IMR-90 (cell line): ENCODE measurements around the gene RHOB. TPM values are rescaled to one million over a fixed set of nuclear protein-coding genes. Genes with fewer than 3 reads are reported as not detected.

ENCODE experiments used
- ATAC-seq: fragments of 200-7000 bp; cut with Tn5 transposase; 2 replicates; pipeline ENCODE4 v1.9.1; 2020; ENCODE audit warnings: low read depth, mild to moderate bottlenecking, moderate library complexity
- BruUV-seq: library from RNA; stranded (reverse); fragments of 400-500 nt; replicated peaks from 2 replicates; lab custom pipeline; 2021; lab: Mats Ljungman, UMichigan
- CTCF ChIA-PET: fragments of 300-600 bp; formaldehyde crosslinking; extraction: SDS; loops from one replicate; lab custom pipeline; 2021; ENCODE audit warnings: antibody characterized with exemption; lab: Yijun Ruan, JAX
- POLR2A ChIA-PET: fragments of 300-600 bp; sonication (Branson Sonifier 250); formaldehyde crosslinking; loops from one replicate; lab custom pipeline; 2022; ENCODE audit warnings: antibody characterized with exemption; ENCODE audit not compliant: unreplicated experiment; lab: Charles Lee
- DNase-seq: peaks from one replicate; pipeline ENCODE4 v3.0.0; 2013
- H2AFZ ChIP-seq: replicated peaks from 2 replicates; pipeline ENCODE3; 2013; ENCODE audit warnings: low read length, mild to moderate bottlenecking; ENCODE audit not compliant: poor library complexity
- H2AK5ac ChIP-seq: 2 replicates; pipeline ENCODE4 v1.6.1; 2013; ENCODE audit warnings: low read depth, low read length, inconsistent platforms
- H2AK9ac ChIP-seq: replicated peaks from 2 replicates; pipeline ENCODE3; 2013; ENCODE audit warnings: mild to moderate bottlenecking, low read depth, low read length, moderate library complexity; ENCODE audit not compliant: poor library complexity
- H2BK120ac ChIP-seq: 2 replicates; pipeline ENCODE4 v1.6.1; 2013; ENCODE audit warnings: low read depth, low read length, inconsistent platforms
- H2BK15ac ChIP-seq: 3 replicates; pipeline ENCODE4 v1.6.1; 2013; ENCODE audit warnings: low read depth, low read length, inconsistent platforms
- H2BK20ac ChIP-seq: 2 replicates; pipeline ENCODE4 v1.6.1; 2013; ENCODE audit warnings: low read depth, mild to moderate bottlenecking, inconsistent platforms, low read length, moderate library complexity
- H2BK5ac ChIP-seq: 2 replicates; pipeline ENCODE4 v1.6.1; 2013; ENCODE audit warnings: mild to moderate bottlenecking, low read depth, low read length, inconsistent platforms; ENCODE audit not compliant: poor library complexity, severe bottlenecking
- H3K14ac ChIP-seq: replicated peaks from 2 replicates; pipeline ENCODE4 v1.6.1; 2013; ENCODE audit warnings: low read depth, low read length, inconsistent platforms
- H3K18ac ChIP-seq: 2 replicates; pipeline ENCODE4 v1.6.1; 2013; ENCODE audit warnings: low read depth, low read length, control low read depth
- H3K23ac ChIP-seq: 2 replicates; pipeline ENCODE4 v1.6.1; 2013; ENCODE audit warnings: low read depth, low read length, inconsistent platforms
- H3K27ac ChIP-seq: 2 replicates; pipeline ENCODE4 v1.5.1; 2013; ENCODE audit warnings: mild to moderate bottlenecking, control low read depth, low read length; ENCODE audit not compliant: insufficient read depth
- H3K27me3 ChIP-seq: 2 replicates; pipeline ENCODE4 v1.6.1; 2013; ENCODE audit warnings: low read length; ENCODE audit not compliant: control insufficient read depth, insufficient read depth
- H3K36me3 ChIP-seq: 2 replicates; pipeline ENCODE4 v1.6.1; 2013; ENCODE audit warnings: low read length, mixed read lengths; ENCODE audit not compliant: control insufficient read depth, insufficient read depth
- H3K4ac ChIP-seq: 2 replicates; pipeline ENCODE4 v1.6.1; 2013; ENCODE audit warnings: low read depth, low read length, inconsistent platforms
- H3K4me1 ChIP-seq: 2 replicates; pipeline ENCODE4 v1.6.1; 2013; ENCODE audit warnings: low read length, mixed read lengths; ENCODE audit not compliant: control insufficient read depth, insufficient read depth
- H3K4me2 ChIP-seq: 2 replicates; pipeline ENCODE4 v1.6.1; 2013; ENCODE audit warnings: low read depth, mild to moderate bottlenecking, control low read depth, low read length, moderate library complexity
- H3K4me3 ChIP-seq: 2 replicates; pipeline ENCODE4 v1.5.1; 2013; ENCODE audit warnings: low read depth, mild to moderate bottlenecking, control low read depth, low read length, moderate library complexity; ENCODE audit not compliant: insufficient read depth
- H3K56ac ChIP-seq: 2 replicates; pipeline ENCODE4 v1.6.1; 2013; ENCODE audit warnings: low read length, inconsistent platforms; ENCODE audit not compliant: insufficient read depth; ENCODE audit errors: extremely low read depth
- H3K79me1 ChIP-seq, 2 experiments: 2 replicates each; pipeline ENCODE4 v1.6.1; 2013; ENCODE audit warnings: low read length in 2 of 2, inconsistent platforms in 1 of 2, low read depth in 1 of 2
- H3K9ac ChIP-seq: 2 replicates; pipeline ENCODE4 v1.6.1; 2013; ENCODE audit warnings: low read depth, low read length, control low read depth
- H3K9me1 ChIP-seq: 2 replicates; pipeline ENCODE4 v1.6.1; 2013; ENCODE audit warnings: low read length, inconsistent platforms; ENCODE audit not compliant: insufficient read depth
- H3K9me3 ChIP-seq: 2 replicates; pipeline ENCODE4 v1.6.1; 2013; ENCODE audit warnings: low read length; ENCODE audit not compliant: control insufficient read depth, insufficient read depth
- H4K20me1 ChIP-seq: 2 replicates; pipeline ENCODE4 v1.6.1; 2013; ENCODE audit warnings: low read length, inconsistent platforms; ENCODE audit not compliant: insufficient read depth
- H4K5ac ChIP-seq: 2 replicates; pipeline ENCODE4 v1.6.1; 2013; ENCODE audit warnings: mild to moderate bottlenecking, low read depth, low read length, control low read depth
- H4K8ac ChIP-seq, 2 experiments: 2 replicates each; pipeline ENCODE4 v1.6.1; 2013; ENCODE audit warnings: low read depth in 2 of 2, low read length in 2 of 2, control low read depth in 1 of 2, inconsistent platforms in 1 of 2
- H4K91ac ChIP-seq: 2 replicates; pipeline ENCODE4 v1.6.1; 2013; ENCODE audit warnings: low read depth, low read length, inconsistent platforms; ENCODE audit not compliant: insufficient read depth
- BHLHE40 ChIP-seq: fragments of 150-350 bp; IDR thresholded peaks from 2 replicates; pipeline ENCODE4 v1.6.1; 2016; ENCODE audit warnings: mild to moderate bottlenecking, low read depth, low read length
- CEBPB ChIP-seq: IDR thresholded peaks from 2 replicates; pipeline ENCODE4 v1.6.1; 2012; ENCODE audit warnings: low read depth, low read length, improper control_type of control experiment
- CHD1 ChIP-seq: IDR thresholded peaks from 2 replicates; pipeline ENCODE4 v1.6.1; 2012; ENCODE audit warnings: low read depth, low read length, improper control_type of control experiment
- CTCF ChIP-seq: conservative IDR thresholded peaks from 2 replicates; pipeline ENCODE4 v1.5.1; 2012; ENCODE audit warnings: mild to moderate bottlenecking, low read depth, low read length, improper control_type of control experiment
- ELK1 ChIP-seq: fragments of 150-350 bp; IDR thresholded peaks from 2 replicates; pipeline ENCODE4 v1.6.1; 2016; ENCODE audit warnings: low read depth, mild to moderate bottlenecking, low read length, moderate library complexity, borderline replicate concordance
- FOS ChIP-seq: fragments of 150-350 bp; IDR thresholded peaks from 2 replicates; pipeline ENCODE4 v1.6.1; 2016; ENCODE audit warnings: low read depth, low read length
- MAFK ChIP-seq: IDR thresholded peaks from 2 replicates; pipeline ENCODE4 v1.6.1; 2012; ENCODE audit warnings: low read depth, low read length, improper control_type of control experiment
- MAZ ChIP-seq: IDR thresholded peaks from 2 replicates; pipeline ENCODE4 v1.6.1; 2012; ENCODE audit warnings: low read depth, mild to moderate bottlenecking, low read length, improper control_type of control experiment, moderate library complexity, borderline replicate concordance
- MXI1 ChIP-seq: IDR thresholded peaks from 2 replicates; pipeline ENCODE4 v1.6.1; 2012; ENCODE audit warnings: low read depth, mild to moderate bottlenecking, low read length, moderate library complexity, borderline replicate concordance
- NFE2L2 ChIP-seq: fragments of 150-350 bp; IDR thresholded peaks from 2 replicates; pipeline ENCODE4 v1.6.1; 2016; ENCODE audit warnings: low read depth, mild to moderate bottlenecking, low read length
- POLR2A ChIP-seq: IDR thresholded peaks from 2 replicates; pipeline ENCODE4 v1.6.1; 2012; ENCODE audit warnings: mild to moderate bottlenecking, low read depth, low read length
- RAD21 ChIP-seq: IDR thresholded peaks from 2 replicates; pipeline ENCODE4 v1.6.1; 2012; ENCODE audit warnings: low read length, improper control_type of control experiment
- RCOR1 ChIP-seq: IDR thresholded peaks from 2 replicates; pipeline ENCODE4 v1.6.1; 2012; ENCODE audit warnings: mild to moderate bottlenecking, low read length, improper control_type of control experiment; ENCODE audit not compliant: insufficient replicate concordance
- RFX5 ChIP-seq: IDR thresholded peaks from 2 replicates; pipeline ENCODE4 v1.8.0; 2012; ENCODE audit warnings: low read depth, mild to moderate bottlenecking, low read length, moderate library complexity
- SMC3 ChIP-seq: fragments of 150-350 bp; IDR thresholded peaks from 2 replicates; pipeline ENCODE4 v1.6.1; 2016; ENCODE audit warnings: low read depth, mild to moderate bottlenecking, antibody characterized with exemption, low read length, moderate library complexity
- USF2 ChIP-seq: fragments of 150-350 bp; IDR thresholded peaks from 2 replicates; pipeline ENCODE4 v1.6.1; 2017; ENCODE audit warnings: mild to moderate bottlenecking, antibody characterized with exemption, low read length, low read depth
- WGBS, 2 experiments: methylation state at CpG; one replicate each; pipeline versions ENCODE4 v1.1.5 to v1.1.7; 2013; ENCODE audit warnings: missing lambda C conversion rate in 2 of 2; ENCODE audit not compliant: insufficient read length in 1 of 2; ENCODE audit errors: extremely low coverage in 2 of 2; 5-methylcytosine and 5-hydroxymethylcytosine counted together
- dilution Hi-C: fragments of 300-500 bp; cut with HindIII; formaldehyde crosslinking; loops from one replicate; pipeline ENCODE4 v1.14.3; 2018; ENCODE audit warnings: low sequenced_read_pairs; ENCODE audit not compliant: unreplicated experiment
- in situ Hi-C: fragments of 300-500 bp; cut with MboI; formaldehyde crosslinking; loops from 3 replicates; pipeline ENCODE4 v1.14.3; 2019; ENCODE audit warnings: low sequenced_read_pairs, inconsistent platforms, mixed read lengths
- intact Hi-C: fragments of 100-400 bp; cut with micrococcal nuclease; formaldehyde crosslinking; loops from 2 replicates; pipeline ENCODE4 v1.10.0; 2022
- polyA plus RNA-seq, 3 experiments: library from polyadenylated mRNA; depleted of rRNA; stranded (reverse); fragments of >200 nt; gene quantifications; 2 replicates each; pipeline ENCODE4 v1.2.3, GENCODE V29; 2012; ENCODE audit warnings: low replicate concordance in 1 of 3
- total RNA-seq: library from RNA; depleted of rRNA; stranded (reverse); fragments of >200 nt; gene quantifications from 2 replicates; pipeline ENCODE4 v1.2.3, GENCODE V29; 2012

Gene RHOB
- total and polyA plus RNA-seq, 2 of the 4 experiments (the other 2 are of a cell fraction) = 112 to 149 TPM

- Histone ChIP-seq H4K8ac (no peak overlapping the region), H3K56ac (no peak overlapping the region), H3K9ac (no peak overlapping the region), H3K18ac (no peak overlapping the region), H2AFZ (no peak overlapping the region), H3K4me2 (no peak overlapping the region), H2AK9ac (no peak overlapping the region), H3K23ac (no peak overlapping the region), H2AK5ac (no peak overlapping the region), H2BK5ac (no peak overlapping the region), H3K36me3 (no peaks in the 10 kb centered on the region), H3K4me1 (no peaks in the 10 kb centered on the region), H4K5ac (no peak overlapping the region), H2BK120ac (no peak overlapping the region), H3K9me1 (no peaks in the 10 kb centered on the region), H3K9me3 (no peaks in the 10 kb centered on the region), H3K27ac (no peak overlapping the region), H3K79me1 (no peaks in the 10 kb centered on the region), H3K27me3 (peaks cover 8% of the 10 kb centered on the region; the same call in 1 of the 2 replicates), H2BK15ac (no peak overlapping the region), H2BK20ac (no peak overlapping the region), H4K20me1 (no peaks in the 10 kb centered on the region), H3K14ac (no peak overlapping the region), H3K4ac (no peak overlapping the region), H4K91ac (no peak overlapping the region), H3K4me3 (no peak overlapping the region)
- WGBS, 2 experiments = 88% methylated on average over 2 of the region's 4 CpGs; no CpG with 5 or more reads in 1 of the 2 experiments
- dilution Hi-C loops = no loop called here
- ChIA-PET POLR2A (interaction anchor here (0.7 kb wide), 1 partner anchor 1491 kb away, joined by 3 read pairs; no protein-coding TSS in a partner anchor), CTCF (interaction anchor here (0.6 kb wide), 1 partner anchor 195 kb away, joined by 3 read pairs; no protein-coding TSS in a partner anchor)
- in situ Hi-C loops = no loop called here
- DNase-seq = no peak
- ATAC-seq = no peak
- no TSS peak for BruUV-seq
- intact Hi-C loops = no loop called here
- no peak for TF ChIP-seq BHLHE40
- no peak for TF ChIP-seq RFX5
- TF ChIP-seq USF2 = no peak
- no peak for TF ChIP-seq NFE2L2
- TF ChIP-seq MXI1 = no peak
- no peak for TF ChIP-seq CEBPB
- TF ChIP-seq FOS = no peak
- no peak for TF ChIP-seq RAD21
- no peak for TF ChIP-seq ELK1
- no peak for TF ChIP-seq RCOR1
- TF ChIP-seq MAFK = no peak
- TF ChIP-seq SMC3 = no peak
- TF ChIP-seq CHD1 = no peak
- no peak for TF ChIP-seq MAZ
- TF ChIP-seq CTCF = no peak
- TF ChIP-seq POLR2A = no peak
Observed at GRCh38 chr2:20480913-20481312, 34.0 kb downstream of the RHOB start.
